GM12864 (cell line): ENCODE results near the gene MOGAT3.
A peak's percentile ranks its signal among the peaks of the same experiment; 100 is the strongest.

Experiments
- DNase-seq: peaks from one replicate; pipeline ENCODE4 v3.0.0-alpha.2; 2011; ENCODE audit warnings: low read depth
- H3K4me3 ChIP-seq: 2 replicates; pipeline ENCODE4 v1.5.1; 2011; ENCODE audit warnings: mild to moderate bottlenecking, low read depth, low read length, control low read depth
- CTCF ChIP-seq: IDR thresholded peaks from 2 replicates; pipeline ENCODE4 v1.5.1; 2011; ENCODE audit warnings: low read depth, mild to moderate bottlenecking, moderate library complexity, low read length, control low read depth, inconsistent platforms; ENCODE audit errors: missing control alignments

MOGAT3 gene

DNA sequence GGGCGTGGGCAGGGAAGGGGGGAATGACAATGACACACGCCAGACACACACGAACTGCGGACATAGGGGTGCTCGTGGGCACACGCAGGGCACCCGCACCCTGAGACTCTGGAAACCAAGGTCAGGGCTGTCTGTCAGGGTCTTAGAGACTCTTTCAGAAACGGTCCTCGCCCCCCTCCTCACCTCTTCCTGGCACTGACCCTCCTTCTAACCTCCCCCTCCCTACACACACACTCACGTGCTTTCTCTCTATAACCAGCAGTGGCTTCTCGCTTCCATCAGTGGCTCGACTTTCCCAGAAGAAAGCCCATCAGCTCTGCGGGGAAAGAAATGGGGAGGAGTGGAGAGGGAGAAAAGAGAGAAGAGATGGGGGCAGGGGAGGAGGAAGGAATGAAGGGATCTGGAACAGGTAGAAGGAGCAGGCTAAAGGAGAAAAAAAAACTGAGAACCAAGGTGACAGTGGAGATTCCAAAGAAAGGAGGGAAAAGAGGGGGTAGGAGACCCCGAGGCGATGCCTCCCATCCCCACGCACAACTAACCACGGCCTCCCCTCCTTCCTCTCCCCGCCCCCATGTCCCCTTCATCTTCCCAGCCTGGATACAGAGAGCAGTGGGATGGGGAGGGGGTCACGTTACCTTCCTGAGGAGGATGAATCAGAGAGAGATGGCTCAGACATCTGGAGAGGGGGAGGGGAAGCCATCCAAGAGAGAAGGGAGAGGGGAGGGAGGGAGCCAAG, 33.8 kb downstream of the MOGAT3 start:
- DNase-seq, result no peak
- H3K4me3 ChIP-seq, result no peak overlapping the region
- TF ChIP-seq CTCF, result no peak

DNA sequence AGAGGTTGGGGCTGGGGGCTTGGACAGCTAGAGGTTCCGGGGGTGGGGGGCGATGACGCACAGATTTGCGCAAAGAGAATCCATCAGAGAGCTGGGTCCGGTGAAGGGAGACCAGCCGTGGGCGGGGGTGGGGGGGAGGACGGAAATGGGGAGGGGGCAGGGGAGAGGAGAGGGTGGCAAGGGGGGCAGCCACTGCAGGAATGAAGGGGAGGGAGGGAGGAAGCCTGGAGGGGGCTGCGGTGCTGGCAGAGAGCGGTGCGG, 34.3 kb downstream of the MOGAT3 start:
- H3K4me3 ChIP-seq, result no peak overlapping the region
- no peak for TF ChIP-seq CTCF
- no peak for DNase-seq

GRCh38 chr7:101165958-101166647, 34.7 kb downstream of the MOGAT3 start:
- DNase-seq, result no peak
- no peak for TF ChIP-seq CTCF

DNA sequence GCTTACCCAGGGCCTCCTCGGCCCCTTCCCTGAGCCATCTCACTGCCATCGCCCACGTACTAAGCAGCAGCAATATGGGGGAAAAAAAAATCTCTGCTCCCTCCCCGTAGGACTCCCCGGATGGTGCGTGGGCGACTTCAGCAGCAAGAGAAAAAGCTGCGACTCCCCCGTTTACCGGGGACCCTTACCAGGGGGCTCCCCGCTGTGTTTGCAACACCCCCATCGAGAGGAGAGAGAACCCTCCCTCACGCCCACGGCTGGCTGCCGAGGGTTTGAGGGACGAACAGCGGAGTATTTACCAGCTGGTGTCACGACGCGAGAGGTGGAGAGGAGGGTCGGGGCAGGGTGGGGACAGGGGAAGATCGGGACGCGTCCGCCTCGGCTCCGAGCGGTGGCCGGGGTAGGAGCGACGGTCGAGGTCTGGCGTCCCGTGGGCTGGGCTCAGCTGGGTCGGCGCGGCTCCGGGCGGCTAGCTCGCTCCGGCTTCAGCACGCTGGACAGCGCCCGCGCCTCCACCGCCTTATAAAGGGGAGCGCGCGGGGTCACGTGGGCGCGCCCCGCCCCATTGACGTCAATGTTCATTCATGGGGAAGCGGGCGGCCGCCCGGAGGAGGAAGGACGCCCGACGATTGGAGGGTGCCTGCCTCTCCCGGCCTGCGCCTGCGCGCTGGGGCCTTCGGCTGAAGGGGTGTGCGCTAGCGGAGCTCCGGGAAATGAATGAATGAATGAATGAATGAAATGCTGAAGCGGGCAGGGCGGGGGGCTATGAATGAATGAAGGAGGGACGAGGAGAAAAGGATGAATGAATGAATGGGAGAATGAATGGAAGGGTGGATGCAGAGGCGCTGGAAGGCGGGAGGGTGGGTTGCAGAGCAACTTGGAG, 35.5 kb downstream of the MOGAT3 start, which contains the start of gene VGF:
VGF (minus strand) TSS at position 495 of the 883 bp plus-strand sequence. CDS start 726 bp downstream, outside the sequence.
- peak; percentile 55 for DNase-seq
- no peak for TF ChIP-seq CTCF
- no peak within 1 kb of the TSS; the same call in 1 of the 2 replicates for H3K4me3 ChIP-seq

More at GRCh38 chr7:101165958-101166647, 34.7 kb downstream of the MOGAT3 start:
- H3K4me3 ChIP-seq, result no peak overlapping the region; the same call in 1 of the 2 replicates

- no peak for TF ChIP-seq CTCF
- peak overlapping the region; percentile 50 for H3K4me3 ChIP-seq
- no peak for DNase-seq
These were observed 36.6 kb downstream of the MOGAT3 start for GRCh38 chr7:101164071-101164840.
